ENCODE data around the gene TMEM215. TPM values are rescaled to one million over a fixed set of nuclear protein-coding genes. Genes with fewer than 3 reads are reported as not detected.

TMEM215 gene
- total and polyA plus RNA-seq, 2 of the 8 experiments (the other 6 are each of a cell fraction or from before 2014, with no cell fraction given) = 0.33 to 0.67 TPM

GRCh38 chr9:32748013-32748412, 35.3 kb upstream of the TMEM215 start:
- no peak overlapping the region for H2AK5ac ChIP-seq (ENCODE audit: low read depth, low read length)
- DNase-seq (ENCODE audit: low read depth in 1 of 2, low spot score in 2 of 2) = no peak
- 84% methylated on average over 2 of the region's 2 CpGs; no CpG with 5 or more reads in 1 of the 2 experiments for WGBS, 2 experiments (ENCODE audit: extremely low coverage in 1 of 2, insufficient coverage in 1 of 2, insufficient read length in 1 of 2, insufficient replicate concordance in 2 of 2, low coverage in 1 of 2, low lambda C conversion rate in 2 of 2, missing lambda C conversion rate in 1 of 2)
- no peak overlapping the region for H3K4me2 ChIP-seq (ENCODE audit: insufficient read depth in 1 of 2, low read depth in 2 of 2, low read length in 2 of 2)
- H2BK12ac ChIP-seq (ENCODE audit: low read depth, low read length) = no peak overlapping the region
- CTCF ChIA-PET (ENCODE audit: partially characterized antibody) = no interaction called here
- H3K4me3 ChIP-seq (ENCODE audit: extremely low read depth in 1 of 4, insufficient read depth in 2 of 4, low read depth in 3 of 4, low read length in 4 of 4) = no peak overlapping the region
- no peaks in the 10 kb centered on the region for H3K79me2 ChIP-seq (ENCODE audit: control insufficient read depth in 1 of 2, insufficient read depth in 2 of 2, low read length in 2 of 2)
- no peak overlapping the region for H4K5ac ChIP-seq (ENCODE audit: insufficient read length, low read depth, low read length)
- H4K8ac ChIP-seq (ENCODE audit: extremely low read depth, insufficient read depth, low read length) = no peak overlapping the region
- H4K20me1 ChIP-seq (replicated peaks in 1 of 2; ENCODE audit: control insufficient read depth in 1 of 2, insufficient read depth in 2 of 2, low read length in 2 of 2) = no peaks in the 10 kb centered on the region
- H2BK120ac ChIP-seq (replicated peaks; ENCODE audit: low read depth, low read length) = no peak overlapping the region
- no peaks in the 10 kb centered on the region for H3K4me1 ChIP-seq (replicated peaks in 1 of 4; ENCODE audit: control insufficient read depth in 3 of 4, insufficient read depth in 4 of 4, low read length in 3 of 4)
- H2BK5ac ChIP-seq (ENCODE audit: low read depth, low read length) = no peak overlapping the region
- POLR2A ChIA-PET (ENCODE audit: partially characterized antibody) = no interaction called here
- no peak overlapping the region for H3K4ac ChIP-seq (replicated peaks; ENCODE audit: insufficient read length, low read depth, low read length)
- no peak overlapping the region for H3K18ac ChIP-seq (ENCODE audit: extremely low read depth, low read length)
- no peaks in the 10 kb centered on the region for H3K23me2 ChIP-seq (ENCODE audit: low read depth, low read length)
- no peak overlapping the region for H3K14ac ChIP-seq (ENCODE audit: insufficient read length)
- no peaks in the 10 kb centered on the region for H3K79me1 ChIP-seq (ENCODE audit: low read depth, low read length)
- no peaks in the 10 kb centered on the region for H3K36me3 ChIP-seq (ENCODE audit: control insufficient read depth in 2 of 4, insufficient read depth in 4 of 4, low read length in 3 of 4)
- no peak overlapping the region for H3K23ac ChIP-seq (ENCODE audit: insufficient read length)
- H4K91ac ChIP-seq (replicated peaks; ENCODE audit: insufficient read length, low read length) = no peak overlapping the region
- H3K27ac ChIP-seq (ENCODE audit: low read depth, low read length) = no peak overlapping the region
- H2BK20ac ChIP-seq (ENCODE audit: low read length) = no peak overlapping the region
- H3K56ac ChIP-seq (replicated peaks; ENCODE audit: insufficient read length, low read depth, low read length) = no peak overlapping the region
- peaks cover 0 to 4% of the 10 kb centered on the region in 2 experiments; a peak in 1 of 4 replicates for H3K9me3 ChIP-seq (ENCODE audit: insufficient read depth in 2 of 2, low read depth in 1 of 2, low read length in 1 of 2)
- no peaks in the 10 kb centered on the region for H3K27me3 ChIP-seq (replicated peaks in 1 of 4; ENCODE audit: control insufficient read depth in 3 of 4, extremely low read depth in 1 of 4, insufficient read depth in 3 of 4, low read length in 3 of 4)
- H2AFZ ChIP-seq (ENCODE audit: low read length) = no peak overlapping the region
- FAIRE-seq = no peak
- H2BK15ac ChIP-seq (ENCODE audit: low read length) = no peak overlapping the region
- H3K9ac ChIP-seq (replicated peaks in 1 of 4; ENCODE audit: extremely low read depth in 1 of 4, low read depth in 3 of 4, low read length in 3 of 4) = no peak overlapping the region
- TF ChIP-seq RFX5 (IDR thresholded peaks at IDR 0.05; ENCODE audit: borderline replicate concordance, low read depth, low read length) (no peak), TCF12 (IDR thresholded peaks at IDR 0.05; ENCODE audit: low read depth, low read length) (no peak), SP4 (IDR thresholded peaks at IDR 0.05; ENCODE audit: low read length) (no peak), POLR2A (IDR thresholded peaks at IDR 0.05; ENCODE audit: control extremely low read depth in 1 of 2, low read depth in 2 of 2, low read length in 2 of 2) (no peak), KDM5A (IDR thresholded peaks at IDR 0.05; ENCODE audit: low read length) (no peak), RBBP5 (IDR thresholded peaks at IDR 0.05; ENCODE audit: borderline replicate concordance, low read depth, low read length) (no peak), E2F6 (IDR thresholded peaks at IDR 0.05) (no peak), CREB1 (IDR thresholded peaks at IDR 0.05) (no peak), CHD2 (IDR thresholded peaks at IDR 0.05; ENCODE audit: low read length) (no peak), EZH2 (IDR thresholded peaks at IDR 0.05; ENCODE audit: low read depth, low read length, severe bottlenecking) (no peak), KDM4A (IDR thresholded peaks at IDR 0.05; ENCODE audit: low read depth, low read length, severe bottlenecking) (no peak)

All from H1 (cell line).